Neural cell (in vitro differentiated cells): ENCODE data around the gene ENGASE. TPM values are rescaled to one million over a fixed set of nuclear protein-coding genes. Genes with fewer than 3 reads are reported as not detected.

Experiments
- H2AFZ ChIP-seq: fragments of 200-600, 300-800 bp; sonication (generic), shearing (Covaris generic); 2 replicates; pipeline ENCODE4 v1.6.0; 2014; ENCODE audit warnings: low read depth, mild to moderate bottlenecking, antibody characterized with exemption, low read length, moderate library complexity
- H3F3A ChIP-seq: fragments of 200-600 bp; shearing (Covaris generic); 2 replicates; pipeline ENCODE4 v1.6.1; 2016; ENCODE audit warnings: mild to moderate bottlenecking, moderate library complexity, mixed read lengths, antibody characterized with exemption, low read length; ENCODE audit not compliant: insufficient read depth, poor library complexity, severe bottlenecking
- H3K27ac ChIP-seq: fragments of 200-600, 300-800 bp; sonication (generic), shearing (Covaris generic); 2 replicates; pipeline ENCODE4 v1.5.1; 2014; ENCODE audit warnings: mild to moderate bottlenecking, low read length, moderate library complexity
- H3K27me3 ChIP-seq: fragments of 300-800, 200-600 bp; sonication (generic), shearing (Covaris generic); 2 replicates; pipeline ENCODE4 v1.6.0; 2014; ENCODE audit warnings: mild to moderate bottlenecking, low read depth, low read length, moderate library complexity; ENCODE audit not compliant: insufficient read depth
- H3K36me3 ChIP-seq: fragments of 300-800, 200-600 bp; sonication (generic), shearing (Covaris generic); 2 replicates; pipeline ENCODE4 v1.5.1; 2014; ENCODE audit warnings: mild to moderate bottlenecking, antibody characterized with exemption, low read length, moderate library complexity; ENCODE audit not compliant: insufficient read depth
- H3K4me2 ChIP-seq: fragments of 300-800, 200-600 bp; sonication (generic), shearing (Covaris generic); 2 replicates; pipeline ENCODE4 v1.6.0; 2014; ENCODE audit warnings: mild to moderate bottlenecking, low read length
- H3K4me3 ChIP-seq: fragments of 300-800, 200-600 bp; sonication (generic), shearing (Covaris generic); 2 replicates; pipeline ENCODE4 v1.5.1; 2014; ENCODE audit warnings: mild to moderate bottlenecking, low read length, moderate library complexity
- H3K79me2 ChIP-seq: fragments of 200-600 bp; shearing (Covaris generic); replicated peaks from 2 replicates; pipeline ENCODE4 v1.6.0; 2014; ENCODE audit warnings: mild to moderate bottlenecking, low read length, moderate library complexity; ENCODE audit not compliant: insufficient read depth
- H3K9ac ChIP-seq: fragments of 300-800, 200-600 bp; sonication (generic), shearing (Covaris generic); 2 replicates; pipeline ENCODE4 v1.6.1; 2016; ENCODE audit warnings: mild to moderate bottlenecking, low read length, mixed read lengths
- H3K9me2 ChIP-seq: fragments of 200-600 bp; shearing (Covaris generic); 2 replicates; pipeline ENCODE4 v1.6.1; 2016; ENCODE audit warnings: mild to moderate bottlenecking, low read length, mixed read lengths; ENCODE audit not compliant: insufficient read depth
- H3K9me3 ChIP-seq: fragments of 200-600, 300-800 bp; sonication (generic), shearing (Covaris generic); 2 replicates; pipeline ENCODE4 v1.6.1; 2016; ENCODE audit warnings: mild to moderate bottlenecking, mixed run types, low read length, moderate library complexity, mixed read lengths
- H4K20me1 ChIP-seq: fragments of 200-600 bp; shearing (Covaris generic); 2 replicates; pipeline ENCODE4 v1.6.1; 2016; ENCODE audit warnings: mild to moderate bottlenecking, mixed run types; ENCODE audit not compliant: insufficient read depth
- EP300 ChIP-seq: fragments of 450-650 bp; conservative IDR thresholded peaks from 2 replicates; pipeline ENCODE4 v1.6.1; 2014; ENCODE audit warnings: antibody characterized with exemption, mild to moderate bottlenecking, moderate library complexity; ENCODE audit not compliant: poor library complexity, severe bottlenecking
- EZH2 ChIP-seq: fragments of 200-600, 300-800 bp; shearing (Covaris generic), sonication (generic); IDR thresholded peaks from 2 replicates; pipeline ENCODE4 v1.6.1; 2014; ENCODE audit warnings: antibody characterized with exemption, low read length, borderline replicate concordance, mild to moderate bottlenecking; ENCODE audit not compliant: insufficient read depth, poor library complexity, severe bottlenecking
- MXI1 ChIP-seq: fragments of 450-650 bp; conservative IDR thresholded peaks from 2 replicates; pipeline ENCODE4 v1.6.1; 2014; ENCODE audit warnings: antibody characterized with exemption, mild to moderate bottlenecking; ENCODE audit not compliant: poor library complexity, severe bottlenecking
- POLR2AphosphoS5 ChIP-seq: IDR thresholded peaks from 2 replicates; pipeline ENCODE4 v1.6.1; 2012
- RAD21 ChIP-seq: fragments of 450-650 bp; conservative IDR thresholded peaks from 2 replicates; pipeline ENCODE4 v1.6.1; 2014; ENCODE audit warnings: antibody characterized with exemption, mild to moderate bottlenecking, moderate library complexity
- SMC3 ChIP-seq: fragments of 450-650 bp; conservative IDR thresholded peaks from 2 replicates; pipeline ENCODE4 v1.6.1; 2014; ENCODE audit warnings: antibody characterized with exemption, mild to moderate bottlenecking, moderate library complexity; ENCODE audit not compliant: poor library complexity
- TAF1 ChIP-seq: IDR thresholded peaks from 2 replicates; pipeline ENCODE4 v1.6.1; 2012; ENCODE audit warnings: low read depth
- polyA plus RNA-seq: library from polyadenylated mRNA; depleted of rRNA; stranded (reverse); fragments of >200 nt; gene quantifications from 2 replicates; pipeline ENCODE4 v1.2.3, GENCODE V29; 2014
- TF ChIP-seq, protein P1 (sequence below): fragments of 450-650 bp; IDR thresholded peaks from 2 replicates; pipeline ENCODE4 v1.5.1; 2014; ENCODE audit warnings: antibody characterized with exemption, mild to moderate bottlenecking, moderate library complexity; ENCODE audit not compliant: poor library complexity, severe bottlenecking
- TF ChIP-seq, protein P2 (sequence below): IDR thresholded peaks from 2 replicates; pipeline ENCODE4 v1.6.1; 2012; ENCODE audit warnings: borderline replicate concordance

The ENGASE gene
- polyA plus RNA-seq, 1 donor from 2014 or later = 13.0 TPM

DNA sequence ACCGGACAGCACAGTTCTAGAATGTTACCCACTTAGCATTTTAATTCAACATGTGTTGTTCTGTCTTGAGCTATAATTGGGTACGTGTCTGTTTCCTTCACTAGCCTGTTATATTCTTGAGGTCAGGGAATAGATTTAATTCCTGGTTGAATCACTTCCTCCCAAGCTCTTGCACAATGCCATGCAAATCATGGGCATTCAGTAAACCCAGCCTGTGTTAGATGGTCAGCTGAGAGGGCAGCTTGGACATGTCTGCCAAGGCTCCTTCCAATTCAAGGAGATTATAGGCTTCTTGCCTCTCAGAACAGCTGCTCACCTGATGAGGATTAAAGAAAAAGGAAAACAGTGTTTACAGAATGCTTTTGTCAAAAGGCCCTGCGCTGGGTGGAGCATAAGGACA is 38.0 kb upstream of the ENGASE start:
- H3K36me3 ChIP-seq = no peaks in the 10 kb centered on the region
- H2AFZ ChIP-seq = no peak overlapping the region
- no peaks in the 10 kb centered on the region for H3K9me2 ChIP-seq
- H3K79me2 ChIP-seq = no peaks in the 10 kb centered on the region
- H3K4me3 ChIP-seq = no peak overlapping the region
- H3K27ac ChIP-seq = no peak overlapping the region
- no peak for TF ChIP-seq EP300
- TF ChIP-seq, protein P1, sequence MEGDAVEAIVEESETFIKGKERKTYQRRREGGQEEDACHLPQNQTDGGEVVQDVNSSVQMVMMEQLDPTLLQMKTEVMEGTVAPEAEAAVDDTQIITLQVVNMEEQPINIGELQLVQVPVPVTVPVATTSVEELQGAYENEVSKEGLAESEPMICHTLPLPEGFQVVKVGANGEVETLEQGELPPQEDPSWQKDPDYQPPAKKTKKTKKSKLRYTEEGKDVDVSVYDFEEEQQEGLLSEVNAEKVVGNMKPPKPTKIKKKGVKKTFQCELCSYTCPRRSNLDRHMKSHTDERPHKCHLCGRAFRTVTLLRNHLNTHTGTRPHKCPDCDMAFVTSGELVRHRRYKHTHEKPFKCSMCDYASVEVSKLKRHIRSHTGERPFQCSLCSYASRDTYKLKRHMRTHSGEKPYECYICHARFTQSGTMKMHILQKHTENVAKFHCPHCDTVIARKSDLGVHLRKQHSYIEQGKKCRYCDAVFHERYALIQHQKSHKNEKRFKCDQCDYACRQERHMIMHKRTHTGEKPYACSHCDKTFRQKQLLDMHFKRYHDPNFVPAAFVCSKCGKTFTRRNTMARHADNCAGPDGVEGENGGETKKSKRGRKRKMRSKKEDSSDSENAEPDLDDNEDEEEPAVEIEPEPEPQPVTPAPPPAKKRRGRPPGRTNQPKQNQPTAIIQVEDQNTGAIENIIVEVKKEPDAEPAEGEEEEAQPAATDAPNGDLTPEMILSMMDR = no peak
- TF ChIP-seq EZH2 = no peak
- no peak for TF ChIP-seq RAD21
- TF ChIP-seq MXI1 = no peak
- no peak for TF ChIP-seq TAF1
- TF ChIP-seq POLR2AphosphoS5 = no peak
- TF ChIP-seq, protein P2, sequence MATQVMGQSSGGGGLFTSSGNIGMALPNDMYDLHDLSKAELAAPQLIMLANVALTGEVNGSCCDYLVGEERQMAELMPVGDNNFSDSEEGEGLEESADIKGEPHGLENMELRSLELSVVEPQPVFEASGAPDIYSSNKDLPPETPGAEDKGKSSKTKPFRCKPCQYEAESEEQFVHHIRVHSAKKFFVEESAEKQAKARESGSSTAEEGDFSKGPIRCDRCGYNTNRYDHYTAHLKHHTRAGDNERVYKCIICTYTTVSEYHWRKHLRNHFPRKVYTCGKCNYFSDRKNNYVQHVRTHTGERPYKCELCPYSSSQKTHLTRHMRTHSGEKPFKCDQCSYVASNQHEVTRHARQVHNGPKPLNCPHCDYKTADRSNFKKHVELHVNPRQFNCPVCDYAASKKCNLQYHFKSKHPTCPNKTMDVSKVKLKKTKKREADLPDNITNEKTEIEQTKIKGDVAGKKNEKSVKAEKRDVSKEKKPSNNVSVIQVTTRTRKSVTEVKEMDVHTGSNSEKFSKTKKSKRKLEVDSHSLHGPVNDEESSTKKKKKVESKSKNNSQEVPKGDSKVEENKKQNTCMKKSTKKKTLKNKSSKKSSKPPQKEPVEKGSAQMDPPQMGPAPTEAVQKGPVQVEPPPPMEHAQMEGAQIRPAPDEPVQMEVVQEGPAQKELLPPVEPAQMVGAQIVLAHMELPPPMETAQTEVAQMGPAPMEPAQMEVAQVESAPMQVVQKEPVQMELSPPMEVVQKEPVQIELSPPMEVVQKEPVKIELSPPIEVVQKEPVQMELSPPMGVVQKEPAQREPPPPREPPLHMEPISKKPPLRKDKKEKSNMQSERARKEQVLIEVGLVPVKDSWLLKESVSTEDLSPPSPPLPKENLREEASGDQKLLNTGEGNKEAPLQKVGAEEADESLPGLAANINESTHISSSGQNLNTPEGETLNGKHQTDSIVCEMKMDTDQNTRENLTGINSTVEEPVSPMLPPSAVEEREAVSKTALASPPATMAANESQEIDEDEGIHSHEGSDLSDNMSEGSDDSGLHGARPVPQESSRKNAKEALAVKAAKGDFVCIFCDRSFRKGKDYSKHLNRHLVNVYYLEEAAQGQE = no peak
- TF ChIP-seq SMC3 = no peak
- no peaks in the 10 kb centered on the region for H4K20me1 ChIP-seq
- H3F3A ChIP-seq = no peaks in the 10 kb centered on the region
- H3K4me2 ChIP-seq = no peak overlapping the region
- no peak overlapping the region for H3K9ac ChIP-seq
- H3K27me3 ChIP-seq = no peaks in the 10 kb centered on the region
- no peaks in the 10 kb centered on the region for H3K9me3 ChIP-seq

DNA sequence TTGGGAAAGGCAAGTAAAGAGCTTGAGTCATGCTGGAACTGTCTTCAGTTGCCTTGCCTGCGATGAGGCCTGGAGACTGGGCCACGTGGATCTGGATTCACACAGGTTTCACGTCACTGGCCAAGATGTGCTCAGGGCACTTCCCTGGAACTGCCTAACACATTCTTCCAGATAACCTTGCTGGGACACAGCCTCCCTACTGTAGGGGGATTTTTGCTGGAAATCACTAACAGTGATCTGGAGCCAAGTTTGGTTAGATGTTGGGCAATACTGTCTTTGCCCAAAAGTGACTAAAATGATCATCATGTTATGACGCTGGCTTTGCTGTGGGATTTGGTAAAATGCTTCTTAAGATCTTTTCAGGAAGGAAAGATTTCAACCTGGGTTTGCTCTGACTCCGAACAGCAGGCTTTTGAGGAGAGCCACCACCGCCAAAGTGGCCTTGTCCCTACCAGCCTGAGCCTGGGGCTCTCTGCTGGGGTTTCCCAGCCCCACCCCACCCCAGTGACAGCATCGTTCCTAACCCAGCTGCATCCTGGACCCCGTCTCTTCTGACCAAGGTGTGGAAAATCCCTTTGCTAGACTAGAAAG is 36.0 kb upstream of the ENGASE start:
- H3K27me3 ChIP-seq = no peaks in the 10 kb centered on the region
- H2AFZ ChIP-seq = no peak overlapping the region
- H3K9me2 ChIP-seq = no peaks in the 10 kb centered on the region
- no peaks in the 10 kb centered on the region for H3K36me3 ChIP-seq
- H3K4me3 ChIP-seq = no peak overlapping the region
- no peak overlapping the region for H3K4me2 ChIP-seq
- H3K9ac ChIP-seq = no peak overlapping the region
- no peaks in the 10 kb centered on the region for H3F3A ChIP-seq
- H3K79me2 ChIP-seq = no peaks in the 10 kb centered on the region
- no peak overlapping the region for H3K27ac ChIP-seq
- no peaks in the 10 kb centered on the region for H4K20me1 ChIP-seq
- TF ChIP-seq TAF1 (no peak), SMC3 (no peak), EZH2 (no peak), MXI1 (no peak), RAD21 (no peak), POLR2AphosphoS5 (no peak), EP300 (no peak)
- TF ChIP-seq, protein P1 = no peak
- TF ChIP-seq, protein P2 = no peak
- H3K9me3 ChIP-seq = no peaks in the 10 kb centered on the region
